HG03066 (cell line): ENCODE results near the gene SCYL1.

Experiments
- ATAC-seq: cut with Tn5 transposase; IDR thresholded peaks from one replicate; pipeline ENCODE4 v1.9.1; 2021; ENCODE audit warnings: low read depth; ENCODE audit not compliant: unreplicated experiment

Gene SCYL1

DNA sequence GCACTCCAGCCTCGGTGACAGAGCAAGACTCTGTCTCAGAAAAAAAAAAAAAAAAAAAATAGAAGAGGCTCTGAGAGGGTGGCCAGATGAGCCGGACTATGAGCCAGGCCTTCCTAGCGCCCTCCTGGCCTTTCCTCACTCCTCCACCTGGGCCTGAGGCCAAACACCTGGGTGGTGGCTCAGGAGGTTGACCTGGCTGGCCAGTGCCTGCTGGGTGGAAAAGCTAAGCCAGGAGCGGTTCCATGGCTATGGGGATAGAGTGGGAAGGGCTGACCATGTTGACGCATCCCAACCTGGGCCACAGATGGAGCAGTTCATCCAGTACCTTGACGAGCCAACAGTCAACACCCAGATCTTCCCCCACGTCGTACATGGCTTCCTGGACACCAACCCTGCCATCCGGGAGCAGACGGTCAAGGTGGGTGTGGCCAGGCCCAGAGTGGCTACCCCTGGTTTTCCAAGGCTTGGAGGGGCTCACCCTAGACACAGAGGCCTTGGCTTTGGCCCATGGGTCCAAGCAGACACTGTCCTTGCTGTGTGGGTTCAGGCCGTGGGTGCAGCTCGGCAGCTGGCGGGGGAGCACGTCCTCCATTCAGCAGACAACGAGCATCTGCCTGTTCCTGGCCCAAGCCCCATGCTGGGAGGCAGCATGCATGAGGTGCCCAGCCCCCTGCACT is 7.6 kb downstream of the SCYL1 start:
- ATAC-seq, result no peak

DNA sequence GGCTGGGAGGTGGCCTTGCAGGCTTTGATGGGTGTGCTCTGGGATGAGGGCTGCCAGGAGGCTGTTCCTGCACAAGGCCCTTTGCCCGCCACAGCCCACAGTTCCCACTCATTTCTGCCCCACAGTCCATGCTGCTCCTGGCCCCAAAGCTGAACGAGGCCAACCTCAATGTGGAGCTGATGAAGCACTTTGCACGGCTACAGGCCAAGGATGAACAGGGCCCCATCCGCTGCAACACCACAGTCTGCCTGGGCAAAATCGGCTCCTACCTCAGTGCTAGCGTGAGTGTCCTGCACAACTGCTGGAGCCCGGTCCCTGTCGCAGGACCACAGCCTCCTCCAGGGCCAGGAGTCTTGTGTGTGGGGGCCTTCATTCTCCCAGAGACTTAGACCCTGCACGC is 10.2 kb downstream of the SCYL1 start:
- no peak for ATAC-seq

DNA sequence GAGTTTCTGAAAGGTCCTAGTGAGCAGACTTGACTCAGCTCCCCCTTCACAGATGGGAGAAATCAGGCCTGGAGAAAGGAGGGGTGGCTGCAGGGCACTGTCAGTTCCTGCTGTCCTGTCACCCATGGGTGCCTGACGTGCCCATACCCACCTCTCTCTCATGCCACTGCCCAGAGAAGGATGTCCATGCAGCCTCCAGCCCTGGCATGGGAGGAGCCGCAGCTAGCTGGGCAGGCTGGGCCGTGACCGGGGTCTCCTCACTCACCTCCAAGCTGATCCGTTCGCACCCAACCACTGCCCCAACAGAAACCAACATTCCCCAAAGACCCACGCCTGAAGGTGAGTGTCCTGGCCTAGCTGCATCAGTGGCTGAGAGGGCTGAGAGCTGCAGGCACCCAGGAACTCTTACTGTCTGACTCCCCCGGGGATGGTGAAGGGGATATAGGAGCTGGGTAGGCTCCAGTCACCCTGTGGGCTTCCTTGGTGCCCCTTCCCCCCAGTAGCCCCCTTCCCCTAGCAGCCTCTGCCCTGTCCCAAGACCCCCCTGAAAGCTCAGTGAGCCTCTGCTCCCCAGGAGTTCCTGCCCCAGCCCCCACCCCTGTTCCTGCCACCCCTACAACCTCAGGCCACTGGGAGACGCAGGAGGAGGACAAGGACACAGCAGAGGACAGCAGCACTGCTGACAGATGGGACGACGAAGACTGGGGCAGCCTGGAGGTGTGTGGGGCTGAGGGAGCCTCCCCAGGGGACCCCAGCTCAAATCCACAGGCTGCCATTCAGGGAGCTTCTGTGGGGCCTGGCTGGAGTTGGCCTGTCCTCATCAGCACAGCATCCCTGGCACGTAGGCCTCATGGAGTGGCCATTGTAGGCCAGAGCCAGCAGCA is 11.8 kb downstream of the SCYL1 start:
- no peak for ATAC-seq

DNA sequence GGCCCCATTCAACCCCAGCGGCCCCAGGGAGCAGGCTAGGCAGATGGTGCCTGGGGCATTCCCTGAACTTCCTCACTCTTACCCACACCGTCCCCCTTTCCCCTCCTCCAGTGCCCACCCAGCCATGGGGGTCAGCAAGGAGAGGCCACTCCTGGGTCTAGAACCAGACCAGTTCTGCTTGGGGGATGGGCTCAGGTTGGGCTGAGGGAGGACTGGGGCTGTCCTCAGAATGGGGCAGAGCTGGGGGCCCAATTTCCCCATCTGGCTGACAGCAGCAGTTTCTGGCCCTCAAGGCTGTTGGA is 12.4 kb downstream of the SCYL1 start:
- no peak for ATAC-seq

DNA sequence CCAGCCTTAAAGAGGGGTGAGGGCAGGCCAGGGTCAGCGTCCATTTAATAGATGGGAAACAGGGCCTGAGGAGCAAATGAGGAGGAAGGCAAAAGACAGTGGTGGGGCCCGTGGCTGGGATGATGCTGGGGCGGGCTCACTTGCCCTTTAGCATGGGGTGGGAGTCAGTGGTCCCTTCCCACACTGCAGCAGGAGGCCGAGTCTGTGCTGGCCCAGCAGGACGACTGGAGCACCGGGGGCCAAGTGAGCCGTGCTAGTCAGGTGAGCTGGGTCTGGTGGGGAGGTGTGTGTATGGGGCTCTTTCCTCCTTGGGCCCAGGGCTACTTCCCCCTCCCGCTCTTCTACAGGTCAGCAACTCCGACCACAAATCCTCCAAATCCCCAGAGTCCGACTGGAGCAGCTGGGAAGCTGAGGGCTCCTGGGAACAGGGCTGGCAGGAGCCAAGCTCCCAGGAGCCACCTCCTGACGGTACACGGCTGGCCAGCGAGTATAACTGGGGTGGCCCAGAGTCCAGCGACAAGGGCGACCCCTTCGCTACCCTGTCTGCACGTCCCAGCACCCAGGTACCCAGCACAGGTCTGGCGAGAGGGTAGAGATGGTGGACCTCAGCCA is 12.8 kb downstream of the SCYL1 start:
- no peak for ATAC-seq

DNA sequence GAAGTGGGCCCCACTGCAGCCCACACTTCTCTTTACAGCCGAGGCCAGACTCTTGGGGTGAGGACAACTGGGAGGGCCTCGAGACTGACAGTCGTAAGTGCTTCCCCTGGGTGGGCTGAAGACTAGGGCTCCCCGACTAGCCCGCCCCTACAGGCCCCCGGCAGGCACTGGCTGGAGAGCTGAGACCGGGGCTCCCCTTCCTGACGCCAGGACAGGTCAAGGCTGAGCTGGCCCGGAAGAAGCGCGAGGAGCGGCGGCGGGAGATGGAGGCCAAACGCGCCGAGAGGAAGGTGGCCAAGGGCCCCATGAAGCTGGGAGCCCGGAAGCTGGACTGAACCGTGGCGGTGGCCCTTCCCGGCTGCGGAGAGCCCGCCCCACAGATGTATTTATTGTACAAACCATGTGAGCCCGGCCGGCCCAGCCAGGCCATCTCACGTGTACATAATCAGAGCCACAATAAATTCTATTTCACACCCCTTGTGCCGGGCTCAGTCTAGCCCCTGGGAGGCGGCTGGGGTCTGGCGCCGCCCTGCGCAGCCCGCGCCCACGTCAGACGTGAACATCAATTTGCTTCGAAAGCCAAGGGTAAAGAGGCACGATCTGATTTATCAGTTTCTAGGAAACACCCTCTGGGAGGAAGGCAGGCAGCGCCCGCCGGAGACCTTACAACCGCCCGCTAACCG is 13.5 kb downstream of the SCYL1 start:
- no peak for ATAC-seq

DNA sequence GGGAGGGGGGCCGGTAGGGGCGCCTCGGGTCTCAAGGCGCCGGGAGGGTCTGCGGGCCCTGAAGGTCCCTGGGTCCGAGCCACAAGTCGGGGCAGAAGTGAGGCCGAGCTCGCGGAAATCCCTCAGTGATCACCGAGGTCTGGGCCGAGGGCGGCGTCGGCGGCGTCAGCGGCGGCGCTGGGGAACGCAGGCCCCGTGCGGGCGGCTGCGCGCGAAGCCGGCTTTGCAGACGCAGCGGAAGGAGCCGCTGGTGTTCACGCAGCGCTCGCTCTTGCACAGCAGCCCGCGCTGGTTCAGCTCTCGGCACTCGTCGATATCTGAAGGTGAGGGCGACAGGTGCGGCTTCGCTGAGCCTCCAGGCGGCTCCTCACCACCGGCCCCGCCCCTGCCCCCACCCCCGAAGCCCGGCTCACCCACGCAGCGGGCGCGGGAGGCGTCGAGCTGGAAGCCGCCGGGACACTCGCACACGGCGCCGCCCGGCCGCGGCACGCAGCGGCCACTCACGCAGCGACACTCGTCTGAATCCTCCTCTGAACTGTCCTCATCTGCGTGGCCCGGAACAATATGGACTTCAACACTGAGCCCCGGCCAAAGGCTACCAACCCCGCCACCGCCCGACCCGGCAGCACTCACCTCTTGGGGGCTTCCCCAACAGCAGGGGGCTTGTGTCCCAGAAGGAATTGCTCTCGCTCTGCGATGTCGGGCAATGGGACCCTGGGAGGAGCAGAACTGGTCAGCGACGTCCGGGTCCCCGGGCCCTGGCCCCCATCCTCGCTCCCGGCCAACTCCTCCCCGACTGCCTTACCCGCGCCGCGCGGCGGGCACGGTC is 14.2 kb downstream of the SCYL1 start:
- ATAC-seq, result no peak

DNA sequence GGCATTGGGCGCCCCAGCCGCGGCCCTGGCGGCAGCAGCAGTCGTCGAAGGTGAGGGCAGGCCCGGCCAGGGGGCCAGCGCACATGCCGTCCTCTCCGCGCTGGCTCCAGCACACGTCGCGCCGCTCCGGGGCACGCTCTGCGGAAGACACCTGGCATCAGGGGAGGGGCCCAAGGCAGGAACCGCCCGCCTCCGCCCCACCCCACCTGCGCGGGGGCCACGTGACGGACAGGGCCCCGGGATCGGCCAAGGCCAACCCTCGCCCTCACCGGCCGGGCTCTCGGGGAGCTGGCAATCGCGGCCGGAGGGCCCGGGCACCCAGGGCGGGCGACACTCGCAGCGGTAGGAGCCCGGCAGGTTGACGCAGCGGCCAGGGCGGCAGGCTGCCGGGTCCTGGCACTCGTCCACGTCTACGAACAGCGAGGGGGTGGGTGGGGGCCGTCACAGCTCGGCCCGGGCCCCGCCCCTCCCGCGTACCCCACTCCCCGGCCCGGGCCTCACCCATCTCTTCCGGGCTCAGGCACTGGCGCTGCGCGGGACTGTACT is 14.9 kb downstream of the SCYL1 start:
- ATAC-seq, result peak; percentile 53

DNA sequence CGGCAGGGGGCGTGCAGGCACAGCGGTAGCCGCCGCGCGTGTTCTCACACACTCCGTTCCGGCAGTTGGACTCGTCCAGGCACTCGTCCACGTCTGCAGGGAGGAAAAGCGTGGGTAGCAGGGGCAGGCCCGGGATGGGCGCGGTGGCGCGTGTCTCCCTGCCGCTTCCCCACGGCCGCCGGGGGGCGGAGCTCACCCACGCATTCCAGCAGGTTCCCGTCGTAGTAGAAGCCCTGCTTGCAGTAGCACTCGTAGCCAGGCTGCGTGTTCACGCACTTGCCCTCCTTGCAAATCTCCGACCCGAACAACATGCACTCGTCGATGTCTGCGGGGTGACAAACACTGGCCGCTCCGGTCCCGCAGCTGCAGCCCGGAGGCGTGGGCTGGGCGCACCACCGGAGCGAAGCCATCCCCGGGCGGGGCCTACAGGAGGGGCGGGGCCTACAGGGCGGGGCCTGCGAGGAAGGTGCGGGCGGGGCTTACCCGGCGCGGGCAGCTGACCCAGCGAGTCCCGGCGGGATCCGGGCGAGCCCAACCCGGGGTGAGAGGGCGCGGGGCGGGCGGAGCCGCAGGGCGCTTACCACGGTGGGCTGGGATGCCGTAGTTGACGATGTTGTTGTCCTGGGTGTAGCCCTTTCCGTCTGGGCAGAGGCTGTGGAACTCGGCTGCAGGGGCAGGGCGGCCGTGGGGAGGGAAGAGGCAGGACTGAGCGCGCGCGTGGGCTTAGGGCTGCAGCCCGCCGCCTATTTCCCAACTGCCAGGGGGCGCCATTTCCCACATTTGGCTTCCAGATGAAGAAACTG is 15.6 kb downstream of the SCYL1 start:
- peak; percentile 60 for ATAC-seq

DNA sequence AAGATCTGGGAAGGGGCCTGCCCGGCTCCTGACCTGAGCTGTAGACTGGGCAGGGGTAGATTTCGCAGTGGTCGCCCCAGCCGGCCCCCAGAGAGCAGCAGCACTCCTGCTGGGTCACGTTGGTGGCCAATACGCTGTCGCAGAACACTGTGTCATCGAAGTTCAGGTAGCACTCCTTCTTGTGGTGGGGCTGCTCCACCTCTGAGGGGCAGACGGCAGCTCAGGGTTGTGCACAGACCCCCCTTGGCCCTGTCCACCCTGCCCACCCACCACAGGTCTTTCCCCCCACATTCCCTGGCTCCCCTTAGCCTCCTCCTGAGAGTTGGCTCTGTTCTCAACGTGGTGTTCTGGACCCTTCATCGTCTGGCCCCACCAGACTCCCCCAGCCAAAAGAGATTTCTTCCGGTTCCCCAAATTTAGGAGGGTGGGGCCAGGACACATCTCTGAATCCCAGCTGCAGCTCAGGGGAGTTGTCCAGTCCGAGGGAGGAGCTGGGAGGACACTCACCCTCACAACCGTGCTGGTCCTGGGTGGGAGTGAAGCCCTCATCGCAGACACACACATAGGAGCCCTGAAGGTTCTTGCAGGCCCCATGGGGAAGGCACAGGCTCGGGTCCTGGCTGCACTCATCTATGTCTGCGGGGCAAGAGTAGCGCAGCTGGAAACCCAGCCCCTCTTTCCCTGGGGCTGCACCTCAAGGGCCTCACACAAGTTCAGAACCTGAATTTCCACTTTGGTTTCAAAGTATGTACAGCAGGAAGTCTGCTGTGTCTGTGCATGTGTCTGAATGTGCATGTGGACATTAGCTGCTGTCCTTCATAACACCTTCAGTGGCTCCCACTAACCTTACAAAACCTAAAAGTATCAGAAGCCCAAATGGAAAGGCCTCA is 16.5 kb downstream of the SCYL1 start:
- no peak for ATAC-seq

DNA sequence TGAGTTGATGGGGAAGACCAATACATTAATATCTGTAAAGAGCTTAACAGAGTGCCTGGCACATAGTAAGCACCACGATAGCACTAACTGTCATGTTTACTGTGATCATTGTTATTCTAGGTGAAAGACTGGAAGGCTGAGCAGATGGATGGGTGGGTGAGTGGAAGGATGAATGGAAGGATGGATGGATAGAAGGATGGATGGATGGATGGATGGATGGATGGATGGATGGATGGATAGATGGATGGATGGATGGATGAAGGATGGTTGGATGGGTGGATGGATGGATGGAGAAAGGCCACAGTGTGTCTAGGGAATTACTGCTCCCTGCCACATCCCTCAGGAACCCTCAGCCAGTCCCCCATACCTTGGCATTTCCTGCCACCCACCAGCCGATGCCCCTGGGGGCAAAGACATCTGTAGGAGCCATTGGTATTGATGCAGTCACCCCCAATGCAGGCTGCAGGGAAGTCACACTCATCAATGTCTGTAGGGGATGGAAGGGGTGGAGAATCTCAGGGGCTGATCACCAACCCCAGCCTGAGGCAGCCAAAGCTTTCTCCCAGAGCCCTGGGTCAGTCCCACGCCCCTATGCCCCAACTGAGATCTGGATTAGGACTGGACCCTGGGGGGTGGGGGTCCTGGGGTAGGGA is 18.0 kb downstream of the SCYL1 start:
- no peak for ATAC-seq

DNA sequence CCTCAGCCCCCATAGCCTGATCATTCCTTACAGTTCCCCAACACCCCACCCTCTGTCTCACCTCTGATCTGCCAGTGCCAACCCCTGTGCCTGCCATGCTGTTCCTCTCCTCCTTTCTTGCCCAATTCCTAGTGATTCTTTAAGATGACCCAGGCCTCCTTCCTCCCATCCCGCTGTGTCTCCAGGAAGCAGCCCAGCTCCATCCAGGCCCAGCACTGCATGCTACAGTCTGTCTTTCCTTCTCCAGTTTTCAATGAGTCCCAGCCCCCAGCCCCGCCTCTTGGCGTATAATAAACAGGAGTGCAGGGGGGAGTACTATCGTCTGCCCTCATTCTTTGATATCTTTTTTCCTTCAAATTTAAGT is 21.0 kb downstream of the SCYL1 start:
- no peak for ATAC-seq

DNA sequence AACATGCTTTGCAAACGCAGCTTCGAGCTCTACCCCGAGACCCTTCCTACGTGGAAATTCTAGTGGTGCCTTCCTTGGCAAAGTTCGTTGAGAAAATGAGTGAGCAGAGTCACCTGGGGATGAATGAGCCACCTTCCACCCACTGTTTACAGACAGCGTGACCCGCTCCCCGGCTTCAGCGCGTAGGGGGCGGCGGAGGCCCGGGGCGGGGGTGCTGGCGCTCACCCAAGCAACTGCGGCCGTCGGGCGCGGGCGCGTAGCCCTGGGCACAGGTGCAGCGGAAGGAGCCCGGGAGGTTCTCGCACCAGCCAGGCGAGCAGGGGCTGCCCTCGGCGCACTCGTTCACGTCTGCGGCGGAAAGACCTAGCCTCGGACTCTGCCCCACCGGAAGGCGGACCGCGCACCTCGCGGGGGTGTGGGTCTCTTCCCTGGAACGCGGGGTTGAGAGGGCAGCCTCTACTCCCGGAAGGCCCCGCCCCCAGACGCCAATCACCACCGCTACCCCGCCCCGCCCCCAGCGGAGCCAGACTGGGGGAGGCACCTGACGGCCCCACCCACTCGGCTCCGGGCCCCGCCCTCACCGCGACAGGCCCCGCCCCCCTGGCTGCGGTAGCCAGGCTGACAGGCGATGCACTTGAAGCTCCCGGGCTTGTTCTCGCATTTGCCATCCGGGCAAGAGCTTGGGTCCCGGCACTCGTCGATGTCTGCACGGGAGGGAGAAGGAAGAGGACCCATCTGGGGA is 21.5 kb downstream of the SCYL1 start:
- ATAC-seq, result peak; percentile 75

DNA sequence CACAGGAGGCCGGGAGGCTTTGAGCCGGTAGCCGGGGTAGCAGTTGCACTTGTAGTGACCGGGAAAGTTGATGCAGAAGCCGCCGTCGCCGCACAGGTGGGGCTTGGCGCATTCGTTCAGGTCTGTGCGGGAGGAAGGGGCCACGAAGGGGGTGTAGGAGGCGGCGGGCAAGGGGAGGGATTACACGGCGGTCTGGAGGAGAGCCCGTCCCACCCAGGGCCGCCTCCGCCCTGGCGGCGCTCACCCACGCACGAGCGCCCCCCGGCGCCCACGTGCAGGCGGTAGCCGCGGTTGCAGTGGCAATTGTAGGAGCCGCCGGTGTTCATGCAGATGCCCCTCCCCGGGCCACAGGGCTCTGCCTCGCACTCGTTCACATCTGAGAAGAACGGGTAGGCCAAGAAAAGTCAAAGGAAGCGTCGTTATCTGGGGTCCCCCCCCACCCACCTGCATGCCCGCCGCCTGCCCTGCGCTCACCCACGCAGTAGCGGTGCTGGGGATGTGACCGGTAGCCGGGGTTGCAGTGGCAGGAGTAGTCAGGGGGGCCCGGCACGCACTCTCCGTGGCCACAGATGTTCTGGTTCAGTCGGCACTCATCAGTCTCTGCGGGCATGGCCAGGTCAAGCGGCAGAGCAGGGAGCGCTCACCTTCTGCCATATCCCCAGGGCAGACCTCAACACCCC is 22.7 kb downstream of the SCYL1 start:
- no peak for ATAC-seq

DNA sequence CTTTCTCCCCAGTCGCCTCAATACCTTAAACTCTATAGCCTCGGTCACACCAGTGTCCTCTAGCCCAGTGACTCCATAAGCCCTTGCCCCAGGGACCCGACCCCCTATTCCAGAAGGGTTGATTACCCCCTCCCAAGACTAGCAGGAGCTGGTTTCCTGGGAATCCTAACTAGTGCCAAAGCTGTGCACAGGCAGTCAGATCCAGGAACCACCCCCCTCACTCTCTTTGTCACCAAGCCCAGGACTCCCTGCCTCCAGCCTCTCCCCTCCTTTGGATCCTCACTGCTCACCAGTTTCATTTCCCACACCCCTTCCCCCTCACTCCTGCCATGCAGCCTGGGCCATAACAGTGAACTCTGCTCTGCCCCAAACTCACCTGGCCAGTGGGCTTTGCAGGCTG is 23.5 kb downstream of the SCYL1 start:
- no peak for ATAC-seq

DNA sequence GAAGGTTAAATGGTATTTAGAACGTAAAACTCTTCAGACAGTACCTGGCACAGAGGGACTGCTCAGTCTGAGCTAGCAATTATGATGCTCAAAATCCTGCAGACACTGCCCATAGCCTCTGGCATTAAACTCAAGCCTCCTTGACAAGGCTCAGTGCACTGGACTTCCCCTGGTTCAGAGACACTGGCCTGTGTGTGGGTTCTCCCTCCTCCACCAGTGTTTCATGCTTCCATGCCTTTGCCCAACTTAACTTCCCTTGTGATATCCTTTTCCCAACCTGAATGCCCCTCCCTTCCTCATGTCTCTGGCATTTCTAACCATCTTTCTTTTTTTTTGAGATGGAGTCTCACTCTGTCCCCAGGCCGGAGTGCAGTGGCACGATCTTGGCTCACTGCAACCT is 24.2 kb downstream of the SCYL1 start:
- ATAC-seq, result no peak
